Fibroblast of skin of left quadriceps (primary cell): ENCODE measurements around the gene AGBL3.

Experiments
- DNase-seq, 2 experiments: peaks; one replicate each; pipeline ENCODE4 v3.0.0-alpha.2; 2013; ENCODE audit warnings: low read depth in 2 of 2

The AGBL3 gene

DNA sequence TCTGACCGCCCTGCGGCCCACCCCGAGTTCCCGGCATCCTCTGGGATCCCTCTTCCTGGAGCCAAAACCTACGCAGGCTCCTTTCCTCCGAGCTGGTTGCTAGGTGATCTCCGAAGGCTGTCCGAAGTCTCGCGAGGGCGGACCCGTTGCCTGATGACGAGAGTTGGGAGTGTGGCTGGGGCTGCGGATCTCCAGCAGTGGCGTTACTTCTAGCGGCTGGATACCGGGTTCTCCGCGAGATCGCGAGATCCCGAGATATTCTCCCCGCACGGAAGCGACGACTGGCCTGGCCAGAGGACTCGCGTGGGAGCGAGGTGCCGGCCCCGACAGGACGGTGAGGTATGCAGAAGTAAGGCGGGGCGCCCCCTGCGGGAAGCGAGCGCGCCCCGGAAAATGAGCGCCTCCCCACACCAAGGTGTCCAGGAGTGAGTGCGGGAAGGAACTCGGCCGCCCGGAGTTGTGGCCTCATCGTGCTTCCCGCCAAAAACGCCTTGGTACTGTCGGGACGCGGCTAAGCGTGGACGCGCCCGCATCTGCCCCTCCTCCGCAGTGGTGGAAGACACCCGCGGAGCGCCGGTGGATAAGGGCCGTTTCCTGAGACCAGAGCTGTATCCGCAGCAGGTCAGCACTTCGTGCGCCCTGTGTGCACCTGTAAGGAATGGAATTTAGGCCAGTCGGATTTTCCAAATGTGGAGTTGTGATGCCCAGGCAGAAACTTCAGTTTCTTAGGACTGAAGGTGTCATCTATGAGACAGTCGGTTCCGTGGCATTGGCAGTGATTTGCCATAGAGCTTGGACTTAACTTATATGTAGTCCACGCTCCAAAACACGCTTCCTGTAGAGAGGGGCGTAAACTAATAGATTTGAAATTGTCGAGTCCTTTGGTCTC, at the start of gene AGBL3:
TSS of gene AGBL3 (plus strand) at position 146 of the 889 bp plus-strand sequence. CDS start 1,426 bp downstream, outside the sequence.
- peak; percentile 92 to 93 for DNase-seq

DNA sequence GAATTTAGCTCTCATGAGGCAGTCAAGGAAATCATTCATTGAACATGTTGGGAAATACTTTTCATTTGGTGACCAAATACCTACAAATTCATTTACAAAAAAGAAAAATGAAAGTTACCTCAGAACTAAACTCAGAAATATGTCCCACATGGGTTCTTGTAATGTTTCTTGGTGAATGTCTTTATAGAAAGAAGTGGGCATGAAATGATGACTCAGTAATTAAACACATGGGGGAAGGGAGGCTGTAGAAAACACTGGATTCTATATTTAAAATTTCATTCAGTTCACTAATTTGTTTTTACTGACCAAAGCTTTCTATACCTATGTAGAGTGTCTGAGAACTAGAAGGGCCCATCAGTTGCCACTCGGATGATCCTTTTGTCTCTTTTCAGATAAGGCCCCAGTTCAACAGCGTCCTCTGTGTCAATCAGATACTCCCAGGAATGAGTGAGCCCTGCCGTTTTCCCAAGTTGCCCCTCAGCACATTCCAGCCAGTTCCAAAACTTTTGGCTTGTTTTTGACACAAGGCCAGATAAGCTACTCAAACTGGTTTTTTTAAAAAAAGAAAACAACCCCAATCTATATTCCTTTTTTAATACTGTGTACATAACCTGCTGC, 49.3 kb upstream of the AGBL3 start:
- no peak for DNase-seq

DNA sequence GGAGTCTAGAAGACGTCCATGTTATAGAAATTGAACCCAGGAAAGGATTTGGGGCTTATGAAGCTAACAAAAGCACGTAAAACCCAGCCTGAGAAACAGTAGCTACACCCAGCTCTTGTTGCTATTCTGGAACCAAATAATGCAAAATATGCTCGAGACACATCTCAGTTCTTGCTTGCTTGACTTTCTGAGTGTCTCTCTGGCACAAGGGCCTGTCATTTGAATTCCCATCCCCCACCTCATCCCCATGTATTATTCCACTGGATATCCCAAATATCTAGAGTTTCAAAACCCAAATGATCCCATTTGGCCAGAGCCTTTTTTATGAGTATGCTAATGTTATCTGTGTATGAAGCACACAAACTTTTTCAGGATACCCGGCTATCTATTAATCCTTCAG, 48.2 kb upstream of the AGBL3 start:
- no peak for DNase-seq

DNA sequence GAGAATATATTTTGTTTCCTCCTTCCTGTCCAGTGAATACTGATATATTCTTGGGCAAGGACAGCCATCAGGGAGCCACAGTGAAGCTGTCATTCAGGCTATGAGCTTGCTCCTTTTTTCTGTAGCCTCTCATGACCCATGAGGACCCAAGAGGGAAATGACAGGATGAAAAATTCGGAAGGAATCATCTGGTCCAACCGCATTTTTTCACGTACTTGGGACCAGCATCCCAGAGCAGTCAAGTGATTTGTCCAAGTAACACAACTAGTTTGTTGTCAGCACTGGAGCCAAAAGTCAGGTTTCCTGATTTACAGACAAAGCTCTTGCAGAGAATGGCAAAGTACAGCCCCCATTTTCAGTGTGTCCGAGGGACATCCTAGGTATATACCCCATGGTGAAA, 47.2 kb upstream of the AGBL3 start:
- no peak for DNase-seq

DNA sequence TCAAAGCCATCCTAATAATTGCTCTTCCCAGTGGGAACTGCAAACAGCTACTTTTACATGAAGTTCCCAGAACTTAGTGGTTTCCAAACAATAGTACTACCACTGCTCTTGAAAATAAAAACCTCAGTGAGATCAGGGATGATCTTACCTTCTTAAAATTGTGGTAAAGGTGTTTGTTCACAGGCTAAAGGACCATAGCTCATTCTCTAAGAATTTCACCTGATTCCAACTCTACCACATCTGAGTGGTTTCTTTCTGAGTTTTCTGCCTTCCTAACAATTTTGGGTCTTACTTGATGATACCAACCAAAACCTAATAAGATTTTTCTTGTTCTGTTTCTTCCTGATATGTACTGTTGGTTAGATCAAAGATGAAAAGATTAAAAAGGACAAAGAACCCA, 45.6 kb upstream of the AGBL3 start:
- DNase-seq: no peak

DNA sequence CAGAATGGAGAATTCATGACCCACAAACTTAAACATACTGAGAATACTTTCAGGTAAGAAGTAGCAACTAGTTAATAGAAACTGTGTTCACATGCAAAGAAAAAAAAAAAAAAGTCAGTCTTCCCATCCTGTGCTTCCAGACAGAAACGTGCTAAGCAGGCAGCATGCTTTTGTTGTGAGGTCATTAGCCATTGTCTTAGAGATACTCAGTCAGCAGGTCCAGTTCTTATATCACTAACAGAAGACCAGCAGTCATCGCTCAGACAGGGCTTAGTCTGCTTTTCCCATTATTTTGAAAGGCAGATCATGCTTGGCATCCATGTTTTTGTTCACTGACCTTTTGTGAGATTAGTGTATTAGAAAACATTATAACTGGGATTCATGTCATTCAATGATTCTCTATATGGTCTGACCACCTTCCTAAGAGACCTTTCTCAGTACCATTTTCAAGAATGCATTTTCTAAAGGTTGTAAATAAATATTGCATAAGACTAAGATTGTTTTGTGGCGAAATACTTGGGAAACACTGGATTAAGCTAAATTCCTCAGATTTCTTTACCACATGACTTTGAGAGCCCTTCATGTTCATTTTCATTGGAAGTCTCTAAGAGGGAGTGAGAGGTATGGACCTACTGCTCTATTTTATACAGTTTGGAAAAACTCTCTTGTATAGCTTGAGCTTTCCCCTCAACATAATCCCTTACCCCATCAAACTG, 45.0 kb upstream of the AGBL3 start:
- peak; percentile 75 to 81 for DNase-seq

DNA sequence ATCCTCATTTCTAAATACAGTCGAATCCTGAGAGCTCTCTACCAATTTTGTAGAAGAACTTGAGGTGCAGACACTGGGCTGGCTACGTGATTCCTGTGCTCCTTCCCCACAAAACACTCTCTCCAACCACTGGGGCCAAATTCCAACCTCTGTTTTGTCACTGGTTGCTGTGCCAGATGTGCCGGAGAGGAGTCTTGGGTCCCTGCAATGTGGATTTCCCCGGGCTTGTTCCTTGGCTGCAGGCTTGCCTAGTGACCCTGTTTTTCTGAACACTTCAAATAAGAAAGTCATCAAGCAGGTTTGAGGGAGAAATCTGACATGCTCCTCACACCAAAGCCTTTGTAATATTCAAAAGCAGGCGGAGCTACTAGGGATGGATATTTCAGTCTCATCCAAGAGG, 44.4 kb upstream of the AGBL3 start:
- DNase-seq: no peak

DNA sequence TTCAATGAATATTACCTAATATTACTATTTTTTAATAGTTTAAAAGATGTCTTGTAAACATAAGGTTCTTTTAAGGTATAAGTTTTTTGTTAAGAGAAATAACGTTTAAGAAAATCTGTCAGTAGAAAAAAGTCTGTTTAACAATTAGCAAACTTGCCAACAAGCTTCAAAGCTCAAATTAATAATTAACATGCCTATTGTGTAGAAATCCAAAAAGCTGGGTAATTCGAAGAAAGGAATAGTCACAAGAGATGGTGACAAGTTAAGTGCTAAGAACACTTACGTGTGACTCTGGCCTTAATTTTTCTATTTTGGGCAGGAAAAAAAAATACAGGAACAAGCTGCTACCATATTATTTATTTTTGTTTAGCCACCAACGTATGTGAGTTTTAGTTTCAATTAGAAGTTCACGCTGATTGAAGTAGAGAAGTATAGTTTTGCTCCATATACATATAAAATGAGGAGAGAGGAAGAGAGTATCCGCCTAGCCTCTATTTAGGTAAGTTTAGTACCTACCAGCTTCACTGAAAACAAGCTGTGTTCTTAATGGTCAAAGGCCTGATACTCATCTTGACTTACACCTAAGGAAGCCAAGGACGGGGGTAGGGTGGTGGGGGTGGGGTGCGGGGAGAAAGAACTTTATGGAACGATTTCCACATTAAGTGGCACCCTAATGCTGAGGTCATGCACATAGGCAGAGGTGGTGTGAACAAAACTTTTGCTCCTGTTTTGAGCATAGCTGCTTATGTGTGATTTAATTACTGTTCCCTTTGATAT, 43.4 kb upstream of the AGBL3 start:
- no peak for DNase-seq

DNA sequence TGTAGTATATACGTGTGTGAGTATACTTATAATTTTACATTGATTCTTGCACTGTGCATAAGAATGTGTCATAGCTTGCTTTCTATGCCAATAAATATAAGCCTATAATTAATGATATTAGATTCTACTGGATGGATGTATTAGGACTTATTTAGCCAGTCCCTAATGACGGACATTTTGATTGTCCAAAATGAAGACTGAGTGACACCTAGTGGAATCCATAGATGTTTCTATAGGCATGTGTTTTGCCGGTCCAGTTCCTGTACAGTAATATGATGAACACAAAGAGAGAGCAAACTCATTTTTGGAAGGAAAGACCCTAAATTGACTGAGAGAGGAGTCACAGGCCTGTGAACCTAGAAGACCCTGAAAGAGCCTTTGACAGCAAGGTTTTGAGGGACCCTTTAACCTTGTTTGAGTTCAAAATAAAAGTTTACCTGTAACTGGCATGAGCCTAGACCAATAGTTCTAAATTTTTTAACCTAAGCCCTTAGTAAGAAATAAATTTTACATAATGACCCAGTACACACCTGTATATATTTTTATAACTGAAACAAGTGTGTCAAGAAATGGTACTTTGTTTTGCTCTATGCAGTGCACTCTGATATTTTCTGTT, 42.4 kb upstream of the AGBL3 start:
- DNase-seq: no peak

DNA sequence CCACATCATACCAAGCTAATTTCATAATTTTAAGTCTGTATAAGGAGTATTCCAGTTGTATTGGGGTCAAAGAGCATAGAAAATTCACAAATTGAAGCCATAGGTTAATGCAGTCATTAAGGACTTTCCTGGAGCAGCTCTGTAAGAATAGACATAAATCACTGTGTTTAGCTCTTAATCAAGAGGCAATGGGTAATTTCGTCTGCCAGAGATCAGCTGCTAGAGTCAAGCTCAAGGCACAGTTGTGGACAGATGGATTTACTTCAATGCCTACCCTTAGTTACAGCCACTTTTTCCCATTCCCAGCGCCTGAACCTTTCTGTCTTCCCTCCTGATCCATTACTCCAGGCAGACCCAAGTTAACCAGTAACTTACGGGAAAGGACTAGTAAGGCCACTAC, 40.6 kb upstream of the AGBL3 start:
- DNase-seq: no peak

DNA sequence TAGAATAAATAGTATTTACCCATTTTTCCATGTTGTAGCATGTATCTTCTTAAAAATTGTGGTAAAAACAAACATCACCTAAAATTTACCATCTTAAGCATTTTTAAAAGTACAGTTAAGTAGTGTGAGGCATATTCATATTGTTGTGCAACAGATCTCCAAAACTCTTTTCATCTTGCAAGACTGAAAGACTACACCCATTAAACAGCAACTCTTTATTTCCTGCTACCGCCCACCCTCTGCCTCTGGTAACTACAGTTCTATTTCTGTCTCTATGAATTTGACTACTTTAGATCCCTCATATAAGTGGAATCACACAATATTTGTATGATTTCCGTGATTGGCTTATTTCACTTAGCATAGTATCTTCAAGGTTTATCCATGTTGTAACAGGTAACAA, 40.0 kb upstream of the AGBL3 start:
- no peak for DNase-seq

DNA sequence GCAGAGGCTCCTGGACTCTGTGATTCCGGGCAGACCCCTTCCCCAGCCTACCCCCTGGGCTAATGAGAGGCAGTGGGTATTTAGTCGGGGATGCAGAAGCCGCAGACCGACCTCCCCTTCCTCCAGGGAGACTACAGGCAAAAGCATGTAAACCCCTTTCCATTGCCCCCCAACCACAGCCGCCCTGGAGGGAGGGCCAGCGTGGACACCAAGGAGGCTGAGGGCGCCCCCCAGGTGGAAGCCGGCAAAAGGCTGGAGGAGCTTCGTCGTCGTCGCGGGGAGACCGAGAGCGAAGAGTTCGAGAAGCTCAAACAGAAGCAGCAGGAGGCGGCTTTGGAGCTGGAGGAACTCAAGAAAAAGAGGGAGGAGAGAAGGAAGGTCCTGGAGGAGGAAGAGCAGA, 39.0 kb upstream of the AGBL3 start:
- DNase-seq: no peak

DNA sequence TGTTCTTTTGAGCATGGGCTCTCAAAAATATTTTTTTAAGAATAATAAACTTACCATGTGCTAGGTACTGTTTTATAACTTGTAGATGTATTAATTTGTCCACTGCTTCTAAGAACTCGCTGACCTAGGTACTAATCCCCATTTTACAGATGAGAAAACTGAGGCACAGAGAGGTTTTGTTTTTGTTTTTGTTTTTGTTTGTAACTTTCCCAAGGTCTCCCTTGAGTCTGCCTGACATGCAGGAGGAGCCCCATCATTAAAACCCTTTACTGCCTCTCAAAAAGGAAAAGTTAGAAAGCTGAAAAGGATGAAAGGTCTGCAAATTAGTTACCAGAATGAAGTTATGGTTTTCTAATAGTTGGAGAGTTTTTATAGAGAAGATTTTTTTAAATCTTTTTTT, 38.5 kb upstream of the AGBL3 start:
- no peak for DNase-seq

DNA sequence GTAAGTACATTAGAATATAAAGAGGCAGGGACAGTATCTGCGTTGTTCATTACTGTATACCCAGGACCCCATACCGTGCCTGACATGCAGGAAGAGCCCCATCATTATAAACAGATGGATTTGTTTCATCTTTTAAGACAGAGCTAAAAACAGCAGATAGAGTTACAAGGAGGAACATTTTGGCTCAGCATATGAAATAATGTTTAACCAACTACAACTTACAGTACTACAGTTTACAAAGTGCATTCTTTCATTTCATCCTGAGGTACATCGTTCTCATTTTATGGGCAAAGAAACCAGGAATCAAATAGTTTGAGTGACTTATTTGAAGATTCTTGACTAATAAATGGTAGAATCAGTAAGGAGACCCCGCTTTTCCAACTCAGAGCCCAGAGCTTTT, 38.1 kb upstream of the AGBL3 start:
- DNase-seq: no peak

DNA sequence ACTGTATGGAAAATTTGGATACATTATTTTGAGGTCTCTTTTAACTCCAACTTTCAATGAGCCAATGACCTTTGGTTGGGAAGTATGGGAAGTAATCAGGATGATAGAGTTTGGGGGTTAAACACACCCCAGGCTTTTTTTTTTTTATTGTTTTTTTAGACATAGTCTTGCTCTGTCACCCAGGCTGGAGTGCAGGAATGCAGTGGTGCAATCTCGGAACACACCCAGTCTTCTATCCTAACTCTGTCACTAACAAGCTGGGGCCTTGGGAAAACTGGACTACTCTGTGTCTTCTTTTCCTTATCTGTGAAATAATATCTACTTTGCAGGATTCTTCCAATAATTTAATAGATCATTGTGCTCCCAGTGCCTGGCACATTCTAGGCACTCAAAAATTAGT, 37.6 kb upstream of the AGBL3 start:
- DNase-seq: no peak

DNA sequence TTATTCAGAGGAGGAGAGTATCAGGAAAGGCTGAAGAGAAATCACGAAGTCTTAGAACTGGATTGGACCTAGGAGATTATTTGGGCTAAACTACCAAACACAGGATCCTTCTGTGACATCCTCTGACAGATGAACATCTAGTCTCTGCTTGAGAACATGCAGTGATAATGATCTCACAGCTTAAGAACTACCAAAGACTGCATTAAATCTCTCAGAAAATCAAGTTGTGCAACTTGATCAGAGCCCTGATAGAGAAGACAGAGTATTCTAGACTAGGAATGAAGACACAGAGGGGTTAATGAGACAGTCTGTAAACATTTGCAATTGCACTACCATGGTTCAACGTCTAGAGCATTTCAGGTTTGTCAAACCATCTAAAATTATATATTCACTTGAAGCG, 37.1 kb upstream of the AGBL3 start:
- DNase-seq: no peak

DNA sequence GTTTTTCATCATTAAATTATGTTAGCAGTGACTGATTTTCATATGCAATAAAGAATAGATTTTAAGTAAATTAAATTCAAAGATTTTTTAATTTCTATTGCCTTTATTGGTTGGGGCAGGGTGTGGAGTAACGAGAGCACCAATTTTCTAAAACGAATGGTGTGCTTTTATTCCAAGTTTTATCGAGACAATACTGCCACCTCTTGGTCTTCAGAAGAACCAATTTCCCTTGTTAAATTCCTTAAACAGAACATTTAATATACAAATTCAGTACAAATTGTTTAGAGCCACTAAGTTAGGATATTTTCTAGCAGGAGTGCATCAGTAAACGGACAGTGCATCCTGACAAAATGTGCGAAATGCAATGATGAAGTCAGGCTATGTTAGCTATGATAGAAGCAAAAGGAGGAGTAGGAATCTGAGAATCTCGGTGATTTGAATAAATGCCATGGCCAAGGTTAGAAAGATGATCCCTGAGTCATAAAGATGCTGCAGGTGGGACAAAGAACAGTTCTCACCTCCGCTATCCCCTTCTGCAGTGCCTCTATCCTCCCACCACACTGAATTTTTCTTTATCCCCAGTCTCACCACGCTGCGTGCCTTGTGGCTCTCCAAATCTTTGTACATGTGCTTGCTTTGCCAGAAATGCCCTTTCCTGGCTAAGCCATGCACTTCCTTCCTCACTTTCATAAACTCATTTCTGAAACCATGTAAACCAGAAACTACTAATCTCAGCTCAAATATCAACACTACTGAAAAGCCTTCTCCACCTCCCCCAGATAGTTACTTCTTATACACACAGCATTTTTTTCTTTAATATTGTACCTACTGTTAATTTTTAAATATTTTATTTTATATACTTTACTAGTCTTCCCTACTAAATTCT, 31.9 kb upstream of the AGBL3 start:
- no peak for DNase-seq

DNA sequence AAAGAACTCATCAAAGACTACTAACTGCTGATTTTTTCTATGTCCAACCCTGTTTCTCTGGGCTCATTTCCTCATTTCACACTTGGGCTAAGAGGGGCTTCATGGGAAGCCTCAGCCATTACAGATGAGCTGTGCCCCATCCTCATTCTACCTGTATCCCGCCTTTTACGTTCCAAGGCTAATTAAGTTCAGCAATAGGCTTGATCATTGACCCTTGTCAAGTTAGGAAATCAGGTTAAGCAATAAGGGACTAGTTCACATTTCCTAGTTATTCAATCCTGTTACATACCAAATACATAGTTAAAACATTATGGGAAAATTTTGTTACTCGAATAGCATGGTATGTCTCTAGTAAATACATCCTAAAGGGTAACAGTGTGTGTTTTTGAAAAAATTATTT, 29.3 kb upstream of the AGBL3 start:
- no peak for DNase-seq

DNA sequence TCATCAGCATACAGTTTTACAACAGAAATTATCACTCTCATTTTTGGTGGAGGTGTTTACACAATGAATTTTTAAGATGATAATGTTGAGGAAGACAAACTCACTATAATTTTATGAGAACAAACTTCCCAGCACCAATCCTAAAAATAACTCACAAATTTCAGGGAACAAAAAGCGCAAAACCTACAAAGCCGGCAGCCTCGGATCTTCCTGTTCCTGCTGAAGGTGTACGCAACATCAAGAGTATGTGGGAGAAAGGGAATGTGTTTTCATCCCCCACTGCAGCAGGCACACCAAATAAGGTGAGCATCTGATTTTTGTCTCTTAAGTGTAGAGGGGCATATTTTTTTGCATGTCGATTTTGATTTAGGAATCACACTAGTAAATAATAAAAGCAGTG, 26.5 kb upstream of the AGBL3 start:
- no peak for DNase-seq

DNA sequence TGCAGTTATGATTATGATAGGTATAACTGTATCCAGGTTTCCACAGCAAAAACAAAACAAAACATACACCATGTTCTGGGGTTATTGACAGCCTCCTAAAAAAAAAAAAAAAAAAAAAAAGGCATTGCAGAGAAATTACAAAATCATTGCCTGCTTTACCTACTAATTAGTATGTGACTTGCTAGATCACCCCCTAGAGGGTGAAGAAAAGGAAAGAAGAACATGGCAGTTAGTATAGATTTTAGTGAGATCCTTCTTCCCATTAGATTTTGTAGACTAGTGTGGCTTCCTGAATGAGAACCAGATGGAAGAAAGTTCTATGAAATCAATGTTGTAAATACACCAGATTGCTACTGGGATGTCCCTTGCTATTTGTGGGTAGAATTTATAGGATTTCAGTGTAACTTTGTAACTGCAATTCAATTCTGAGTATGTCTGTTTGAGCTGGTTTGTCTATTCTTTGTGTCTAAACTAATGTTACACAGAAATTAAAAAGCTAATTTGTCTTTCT, 24.0 kb upstream of the AGBL3 start:
- no peak for DNase-seq
